Measurements from ENCODE around the gene PACRG. TPM values are rescaled to one million over a fixed set of nuclear protein-coding genes. Genes with fewer than 3 reads are reported as not detected.
A peak's percentile ranks its signal among the peaks of the same experiment; 100 is the strongest.

Gene PACRG
- total and polyA plus RNA-seq, 9 donors, result 2.5 to 33.1 (median 3.8) TPM

GRCh38 chr6:162726947-162727321 is 840 bp upstream of the PACRG start:
- Histone ChIP-seq H3K4me3 (peak overlapping the region; percentile 87), H3K27ac (peak overlapping the region; percentile 58 to 88), H3K27me3 (no peaks in the 10 kb centered on the region), H3K9me3 (no peaks in the 10 kb centered on the region), H3K4me1 (ENCODE audit: insufficient read depth) (no peaks in the 10 kb centered on the region), H3K36me3 (no peaks in the 10 kb centered on the region)
- no peak for DNase-seq
- TF ChIP-seq POLR2A (IDR thresholded peaks at IDR 0.05), result no peak
- TF ChIP-seq, protein P1, sequence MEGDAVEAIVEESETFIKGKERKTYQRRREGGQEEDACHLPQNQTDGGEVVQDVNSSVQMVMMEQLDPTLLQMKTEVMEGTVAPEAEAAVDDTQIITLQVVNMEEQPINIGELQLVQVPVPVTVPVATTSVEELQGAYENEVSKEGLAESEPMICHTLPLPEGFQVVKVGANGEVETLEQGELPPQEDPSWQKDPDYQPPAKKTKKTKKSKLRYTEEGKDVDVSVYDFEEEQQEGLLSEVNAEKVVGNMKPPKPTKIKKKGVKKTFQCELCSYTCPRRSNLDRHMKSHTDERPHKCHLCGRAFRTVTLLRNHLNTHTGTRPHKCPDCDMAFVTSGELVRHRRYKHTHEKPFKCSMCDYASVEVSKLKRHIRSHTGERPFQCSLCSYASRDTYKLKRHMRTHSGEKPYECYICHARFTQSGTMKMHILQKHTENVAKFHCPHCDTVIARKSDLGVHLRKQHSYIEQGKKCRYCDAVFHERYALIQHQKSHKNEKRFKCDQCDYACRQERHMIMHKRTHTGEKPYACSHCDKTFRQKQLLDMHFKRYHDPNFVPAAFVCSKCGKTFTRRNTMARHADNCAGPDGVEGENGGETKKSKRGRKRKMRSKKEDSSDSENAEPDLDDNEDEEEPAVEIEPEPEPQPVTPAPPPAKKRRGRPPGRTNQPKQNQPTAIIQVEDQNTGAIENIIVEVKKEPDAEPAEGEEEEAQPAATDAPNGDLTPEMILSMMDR (IDR thresholded peaks at IDR 0.05), result no peak
- TF ChIP-seq EP300 (IDR thresholded peaks at IDR 0.05), result no peak
- intact Hi-C loops (cut with DNase I), result no loop called here
- 5 to 9% (median 7%) methylated on average over 12 to 13 of the region's 13 CpGs for WGBS, 3 donors

- peak in 2 of 5 donors; percentile 29 to 47 for DNase-seq
- peak overlapping the region in 1 of 2 donors; percentile 65 for H3K27ac ChIP-seq
- 7 to 13% (median 8%) methylated on average over 7 of the region's 7 CpGs for WGBS, 3 donors
- H3K36me3 ChIP-seq, result no peaks in the 10 kb centered on the region
- H3K27me3 ChIP-seq, result no peaks in the 10 kb centered on the region
- TF ChIP-seq EP300 (IDR thresholded peaks at IDR 0.05) (no peak), POLR2A (IDR thresholded peaks at IDR 0.05) (no peak)
- TF ChIP-seq, protein P1 (IDR thresholded peaks at IDR 0.05), result no peak
- intact Hi-C loops (cut with DNase I), result no loop called here
- H3K4me3 ChIP-seq, result peak overlapping the region; percentile 87
- H3K4me1 ChIP-seq (ENCODE audit: insufficient read depth), result no peaks in the 10 kb centered on the region
- no peaks in the 10 kb centered on the region for H3K9me3 ChIP-seq
Observed at GRCh38 chr6:162728197-162728596, 423 bp downstream of the PACRG start.

GRCh38 chr6:162728706-162729105 is 932 bp downstream of the PACRG start:
- H3K27ac ChIP-seq, result peak overlapping the region in 1 of 2 donors; percentile 65
- intact Hi-C loops (cut with DNase I), result no loop called here
- no peaks in the 10 kb centered on the region for H3K4me1 ChIP-seq (ENCODE audit: insufficient read depth)
- no peak for TF ChIP-seq POLR2A (IDR thresholded peaks at IDR 0.05)
- no peak for TF ChIP-seq EP300 (IDR thresholded peaks at IDR 0.05)
- TF ChIP-seq, protein P1 (IDR thresholded peaks at IDR 0.05), result no peak
- H3K4me3 ChIP-seq, result no peak overlapping the region
- no peaks in the 10 kb centered on the region for H3K36me3 ChIP-seq
- H3K27me3 ChIP-seq, result no peaks in the 10 kb centered on the region
- 80 to 94% (median 84%) methylated on average over 1 of the region's 1 CpG for WGBS, 3 donors
- DNase-seq, result no peak
- H3K9me3 ChIP-seq, result no peaks in the 10 kb centered on the region

DNA sequence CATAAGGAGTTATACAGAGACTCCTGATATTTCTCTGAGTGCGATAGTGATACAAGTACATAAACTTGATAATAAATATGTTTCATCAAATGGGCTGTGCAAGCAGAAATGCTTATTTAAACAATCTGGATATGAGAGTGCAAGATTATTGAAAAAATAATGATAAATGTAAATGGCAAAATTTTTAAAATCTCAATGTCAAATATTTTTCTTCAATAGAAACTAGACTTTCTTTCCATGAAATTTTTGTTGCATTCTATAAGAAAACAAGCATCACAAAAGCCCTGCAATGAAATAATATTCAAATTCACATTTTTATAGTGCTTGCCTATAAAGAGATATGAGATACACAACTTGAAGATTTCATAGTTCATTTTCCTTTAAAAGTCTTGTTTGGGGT is 2.7 kb downstream of the PACRG start:
- Histone ChIP-seq H3K4me3 (no peak overlapping the region), H3K9me3 (no peaks in the 10 kb centered on the region), H3K27me3 (no peaks in the 10 kb centered on the region), H3K27ac (no peak overlapping the region), H3K4me1 (ENCODE audit: insufficient read depth) (no peaks in the 10 kb centered on the region), H3K36me3 (no peaks in the 10 kb centered on the region)
- intact Hi-C loops (cut with DNase I), result no loop called here
- no peak for DNase-seq
- 94 to 98% (median 95%) methylated on average over 1 of the region's 1 CpG for WGBS, 3 donors
- TF ChIP-seq EP300 (IDR thresholded peaks at IDR 0.05) (no peak), POLR2A (IDR thresholded peaks at IDR 0.05) (no peak)
- TF ChIP-seq, protein P1 (IDR thresholded peaks at IDR 0.05), result no peak

Data from ovary (tissue), 9 donors.